HG03571 (cell line): Measurements from ENCODE around the gene RPL13.

Experiments
- ATAC-seq: cut with Tn5 transposase; IDR thresholded peaks from one replicate; pipeline ENCODE4 v1.9.1; 2021; ENCODE audit not compliant: unreplicated experiment

RPL13 gene

GRCh38 chr16:89596061-89596689, 35.7 kb downstream of the RPL13 start:
- no peak for ATAC-seq

- ATAC-seq = no peak
Measured at GRCh38 chr16:89596957-89597649, 36.6 kb downstream of the RPL13 start.

- no peak for ATAC-seq
Measured at GRCh38 chr16:89598199-89598598, 37.7 kb downstream of the RPL13 start.

GRCh38 chr16:89599451-89599858, 39.0 kb downstream of the RPL13 start:
- ATAC-seq = no peak

- ATAC-seq = no peak
Measured at GRCh38 chr16:89599902-89600301, 39.4 kb downstream of the RPL13 start.

GRCh38 chr16:89600427-89600826, 39.9 kb downstream of the RPL13 start:
- ATAC-seq = no peak

- no peak for ATAC-seq
Measured at GRCh38 chr16:89600956-89601355, 40.5 kb downstream of the RPL13 start.

- no peak for ATAC-seq
Measured at GRCh38 chr16:89601906-89602272, 41.4 kb downstream of the RPL13 start.

GRCh38 chr16:89602273-89602951, 41.9 kb downstream of the RPL13 start:
- no peak for ATAC-seq

- ATAC-seq = no peak
Measured at GRCh38 chr16:89602952-89603590, 42.6 kb downstream of the RPL13 start.

- ATAC-seq = no peak
Measured at GRCh38 chr16:89604764-89605163, 44.3 kb downstream of the RPL13 start.

- ATAC-seq = no peak
Measured at GRCh38 chr16:89605186-89605970, 44.9 kb downstream of the RPL13 start.

GRCh38 chr16:89606006-89606405, 45.5 kb downstream of the RPL13 start:
- no peak for ATAC-seq

- no peak for ATAC-seq
Measured at GRCh38 chr16:89607453-89607852, 47.0 kb downstream of the RPL13 start.

GRCh38 chr16:89607937-89608740, 47.7 kb downstream of the RPL13 start:
- no peak for ATAC-seq

- no peak for ATAC-seq
Measured at GRCh38 chr16:89610108-89610453, 49.6 kb downstream of the RPL13 start.

GRCh38 chr16:89612415-89613166, 52.1 kb downstream of the RPL13 start:
- no peak for ATAC-seq

GRCh38 chr16:89613231-89613953, 52.9 kb downstream of the RPL13 start, which contains the start of gene DPEP1:
DPEP1 (plus strand) TSS chr16:89613642; CDS start chr16:89630411, 16,769 bp downstream.
- ATAC-seq = no peak

- ATAC-seq = no peak
Measured at GRCh38 chr16:89613954-89614459, 53.5 kb downstream of the RPL13 start.
